ENCODE measurements around the gene UMAD1.

- TF ChIP-seq, protein P1, sequence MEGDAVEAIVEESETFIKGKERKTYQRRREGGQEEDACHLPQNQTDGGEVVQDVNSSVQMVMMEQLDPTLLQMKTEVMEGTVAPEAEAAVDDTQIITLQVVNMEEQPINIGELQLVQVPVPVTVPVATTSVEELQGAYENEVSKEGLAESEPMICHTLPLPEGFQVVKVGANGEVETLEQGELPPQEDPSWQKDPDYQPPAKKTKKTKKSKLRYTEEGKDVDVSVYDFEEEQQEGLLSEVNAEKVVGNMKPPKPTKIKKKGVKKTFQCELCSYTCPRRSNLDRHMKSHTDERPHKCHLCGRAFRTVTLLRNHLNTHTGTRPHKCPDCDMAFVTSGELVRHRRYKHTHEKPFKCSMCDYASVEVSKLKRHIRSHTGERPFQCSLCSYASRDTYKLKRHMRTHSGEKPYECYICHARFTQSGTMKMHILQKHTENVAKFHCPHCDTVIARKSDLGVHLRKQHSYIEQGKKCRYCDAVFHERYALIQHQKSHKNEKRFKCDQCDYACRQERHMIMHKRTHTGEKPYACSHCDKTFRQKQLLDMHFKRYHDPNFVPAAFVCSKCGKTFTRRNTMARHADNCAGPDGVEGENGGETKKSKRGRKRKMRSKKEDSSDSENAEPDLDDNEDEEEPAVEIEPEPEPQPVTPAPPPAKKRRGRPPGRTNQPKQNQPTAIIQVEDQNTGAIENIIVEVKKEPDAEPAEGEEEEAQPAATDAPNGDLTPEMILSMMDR (conservative IDR thresholded peaks at IDR 0.05; ENCODE audit: low read depth in 2 of 2), result no peak
- TF ChIP-seq EZH2phosphoT487 (IDR thresholded peaks at IDR 0.05; ENCODE audit: unreplicated experiment), result no peak
- no peak for TF ChIP-seq POLR2AphosphoS5 (IDR thresholded peaks at IDR 0.05; ENCODE audit: low read depth)
- TF ChIP-seq, protein P2, sequence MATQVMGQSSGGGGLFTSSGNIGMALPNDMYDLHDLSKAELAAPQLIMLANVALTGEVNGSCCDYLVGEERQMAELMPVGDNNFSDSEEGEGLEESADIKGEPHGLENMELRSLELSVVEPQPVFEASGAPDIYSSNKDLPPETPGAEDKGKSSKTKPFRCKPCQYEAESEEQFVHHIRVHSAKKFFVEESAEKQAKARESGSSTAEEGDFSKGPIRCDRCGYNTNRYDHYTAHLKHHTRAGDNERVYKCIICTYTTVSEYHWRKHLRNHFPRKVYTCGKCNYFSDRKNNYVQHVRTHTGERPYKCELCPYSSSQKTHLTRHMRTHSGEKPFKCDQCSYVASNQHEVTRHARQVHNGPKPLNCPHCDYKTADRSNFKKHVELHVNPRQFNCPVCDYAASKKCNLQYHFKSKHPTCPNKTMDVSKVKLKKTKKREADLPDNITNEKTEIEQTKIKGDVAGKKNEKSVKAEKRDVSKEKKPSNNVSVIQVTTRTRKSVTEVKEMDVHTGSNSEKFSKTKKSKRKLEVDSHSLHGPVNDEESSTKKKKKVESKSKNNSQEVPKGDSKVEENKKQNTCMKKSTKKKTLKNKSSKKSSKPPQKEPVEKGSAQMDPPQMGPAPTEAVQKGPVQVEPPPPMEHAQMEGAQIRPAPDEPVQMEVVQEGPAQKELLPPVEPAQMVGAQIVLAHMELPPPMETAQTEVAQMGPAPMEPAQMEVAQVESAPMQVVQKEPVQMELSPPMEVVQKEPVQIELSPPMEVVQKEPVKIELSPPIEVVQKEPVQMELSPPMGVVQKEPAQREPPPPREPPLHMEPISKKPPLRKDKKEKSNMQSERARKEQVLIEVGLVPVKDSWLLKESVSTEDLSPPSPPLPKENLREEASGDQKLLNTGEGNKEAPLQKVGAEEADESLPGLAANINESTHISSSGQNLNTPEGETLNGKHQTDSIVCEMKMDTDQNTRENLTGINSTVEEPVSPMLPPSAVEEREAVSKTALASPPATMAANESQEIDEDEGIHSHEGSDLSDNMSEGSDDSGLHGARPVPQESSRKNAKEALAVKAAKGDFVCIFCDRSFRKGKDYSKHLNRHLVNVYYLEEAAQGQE (IDR thresholded peaks at IDR 0.05; ENCODE audit: unreplicated experiment), result no peak
- TF ChIP-seq STAT1 (IDR thresholded peaks at IDR 0.05; ENCODE audit: unreplicated experiment), result no peak
- TF ChIP-seq ZNF114 (CRISPR knock-in tag; IDR thresholded peaks at IDR 0.05), result no peak
- TF ChIP-seq EZH2 (IDR thresholded peaks at IDR 0.05; ENCODE audit: low read depth, unreplicated experiment), result no peak
- no peak for TF ChIP-seq JUNB (IDR thresholded peaks at IDR 0.05; ENCODE audit: unreplicated experiment)
- TF ChIP-seq CREB1 (CRISPR knock-in tag; IDR thresholded peaks at IDR 0.05; ENCODE audit: low read depth), result no peak
- TF ChIP-seq, protein P3, sequence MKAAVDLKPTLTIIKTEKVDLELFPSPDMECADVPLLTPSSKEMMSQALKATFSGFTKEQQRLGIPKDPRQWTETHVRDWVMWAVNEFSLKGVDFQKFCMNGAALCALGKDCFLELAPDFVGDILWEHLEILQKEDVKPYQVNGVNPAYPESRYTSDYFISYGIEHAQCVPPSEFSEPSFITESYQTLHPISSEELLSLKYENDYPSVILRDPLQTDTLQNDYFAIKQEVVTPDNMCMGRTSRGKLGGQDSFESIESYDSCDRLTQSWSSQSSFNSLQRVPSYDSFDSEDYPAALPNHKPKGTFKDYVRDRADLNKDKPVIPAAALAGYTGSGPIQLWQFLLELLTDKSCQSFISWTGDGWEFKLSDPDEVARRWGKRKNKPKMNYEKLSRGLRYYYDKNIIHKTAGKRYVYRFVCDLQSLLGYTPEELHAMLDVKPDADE (IDR thresholded peaks at IDR 0.05), result no peak
These were observed 207.7 kb downstream of the UMAD1 start for GRCh38 chr7:7848246-7848645.
